ENCODE results near the gene SMG1.
"Not testable (repeated sequence)": the region's sequence is repeated elsewhere in the genome, so short reads cannot be mapped to it uniquely, and the experiment has no call there.

- not testable (repeated sequence) for TF ChIP-seq CTCF, POLR2A (IDR thresholded peaks at IDR 0.05)
Observed at GRCh38 chr16:18772171-18772570, 154.0 kb downstream of the SMG1 start.

Measured in breast epithelium (tissue), 3 donors.